HCT116 (cell line): Measurements from ENCODE around the gene CNTN2. TPM values are rescaled to one million over a fixed set of nuclear protein-coding genes. Genes with fewer than 3 reads are reported as not detected.

ENCODE experiments used
- ATAC-seq: fragments of 200-7000 bp; cut with Tn5 transposase; 2 replicates; pipeline ENCODE4 v1.9.1; 2020; ENCODE audit warnings: mild to moderate bottlenecking, moderate library complexity
- BruUV-seq: library from RNA; stranded (reverse); fragments of 400-500 nt; replicated peaks from 2 replicates; lab custom pipeline; 2021; lab: Mats Ljungman, UMichigan
- CTCF ChIA-PET: fragments of 300-600 bp; sonication (Branson Sonifier 250); formaldehyde crosslinking; loops from one replicate; lab custom pipeline; 2021; ENCODE audit warnings: antibody characterized with exemption; lab: Charles Lee
- POLR2A ChIA-PET: fragments of 300-600, 350-600 bp; sonication (Branson Sonifier 250); formaldehyde crosslinking; loops from one replicate; lab custom pipeline; 2021; ENCODE audit warnings: antibody characterized with exemption; lab: Charles Lee
- RAD21 ChIA-PET, 2 experiments: fragments of 300-600 bp; sonication (Branson Sonifier 250); formaldehyde crosslinking; loops; one replicate each; lab custom pipeline; 2023; ENCODE audit warnings: low total read pairs in 2 of 2; ENCODE audit not compliant: uncharacterized antibody in 2 of 2, unreplicated experiment in 2 of 2, low non-redundant PET in 1 of 2; lab: Charles Lee
- DNase-seq: peaks from one replicate; pipeline ENCODE4 v3.0.0-alpha.2; 2010; ENCODE audit warnings: low read depth, low spot score
- H2AFZ ChIP-seq: fragments of 200-600 bp; shearing (Covaris generic), sonication (generic); 2 replicates; pipeline ENCODE4 v1.6.1; 2017; ENCODE audit warnings: low read depth, mixed run types, mixed read lengths, antibody characterized with exemption, low read length; ENCODE audit not compliant: poor library complexity, severe bottlenecking
- H3K27ac ChIP-seq: 2 replicates; pipeline ENCODE4 v1.5.1; 2012; ENCODE audit warnings: low read depth, low read length
- H3K27me3 ChIP-seq: fragments of 200-600 bp; sonication (generic); 2 replicates; pipeline ENCODE4 v1.6.1; 2016; ENCODE audit warnings: mixed run types, low read length, mixed read lengths; ENCODE audit not compliant: insufficient read depth
- H3K36me3 ChIP-seq, 2 experiments: fragments of 200-500 bp in 1 of 2; fragments of 200-600 bp in 1 of 2; sonication (Bioruptor generic) in 1 of 2; sonication (generic) in 1 of 2; 2 replicates each; pipeline versions ENCODE4 v1.5.1 to v1.6.1; 2014 to 2016; ENCODE audit warnings: low read length in 2 of 2, inconsistent platforms in 1 of 2, mixed read lengths in 1 of 2, mixed run types in 1 of 2; ENCODE audit not compliant: insufficient read depth in 2 of 2, control insufficient read depth in 1 of 2
- H3K4me1 ChIP-seq, 2 experiments: fragments of 200-600 bp in 1 of 2; sonication (generic) in 1 of 2; 2 replicates each; pipeline versions ENCODE4 v1.5.1 to v1.6.1; 2012 to 2017; ENCODE audit warnings: low read length in 2 of 2, inconsistent platforms in 1 of 2, mild to moderate bottlenecking in 1 of 2, mixed read lengths in 1 of 2, mixed run types in 1 of 2, moderate library complexity in 1 of 2; ENCODE audit not compliant: insufficient read depth in 2 of 2, control insufficient read depth in 1 of 2
- H3K4me2 ChIP-seq: fragments of 200-600 bp; sonication (generic); 2 replicates; pipeline ENCODE4 v1.6.1; 2017; ENCODE audit warnings: mixed run types, low read length, mixed read lengths
- H3K4me3 ChIP-seq, 2 experiments: fragments of 200-600 bp in 1 of 2; sonication (generic) in 1 of 2; replicated peaks in 1 of 2; 2 replicates each; pipeline ENCODE4 v1.5.1; 2011 to 2016; ENCODE audit warnings: low read length in 2 of 2, control low read depth in 1 of 2, low read depth in 1 of 2, mild to moderate bottlenecking in 1 of 2, mixed read lengths in 1 of 2, mixed run types in 1 of 2
- H3K79me2 ChIP-seq: fragments of 200-600 bp; sonication (generic); 2 replicates; pipeline ENCODE4 v1.6.1; 2017; ENCODE audit warnings: mild to moderate bottlenecking, mixed run types, low read length, moderate library complexity, mixed read lengths; ENCODE audit not compliant: insufficient read depth
- H3K9ac ChIP-seq: fragments of 200-600 bp; sonication (generic); 2 replicates; pipeline ENCODE4 v1.6.1; 2016; ENCODE audit warnings: low read length, mixed read lengths
- H3K9me2 ChIP-seq: fragments of 200-600 bp; sonication (generic), shearing (Covaris generic); 2 replicates; pipeline ENCODE4 v1.6.1; 2017; ENCODE audit warnings: mixed run types, mild to moderate bottlenecking, moderate library complexity; ENCODE audit not compliant: insufficient read depth
- H3K9me3 ChIP-seq, 2 experiments: fragments of 200-500 bp in 1 of 2; fragments of 200-600 bp in 1 of 2; sonication (Bioruptor generic) in 1 of 2; sonication (generic) in 1 of 2; 2 replicates each; pipeline ENCODE4 v1.6.1; 2014 to 2017; ENCODE audit warnings: low read length in 2 of 2, mixed read lengths in 2 of 2, inconsistent platforms in 1 of 2, low read depth in 1 of 2, mild to moderate bottlenecking in 1 of 2, mixed run types in 1 of 2, moderate library complexity in 1 of 2; ENCODE audit not compliant: control insufficient read depth in 1 of 2, insufficient read depth in 1 of 2
- H4K20me1 ChIP-seq: fragments of 200-600 bp; sonication (generic), shearing (Covaris generic); 2 replicates; pipeline ENCODE4 v1.6.1; 2017; ENCODE audit warnings: mixed run types, mild to moderate bottlenecking, moderate library complexity; ENCODE audit not compliant: insufficient read depth
- CBX3 ChIP-seq: IDR thresholded peaks from 2 replicates; pipeline ENCODE4 v1.6.1; 2012; ENCODE audit warnings: low read depth
- CEBPB ChIP-seq: IDR thresholded peaks from 2 replicates; pipeline ENCODE4 v1.6.1; 2012; ENCODE audit warnings: low read depth
- EGR1 ChIP-seq: IDR thresholded peaks from 2 replicates; pipeline ENCODE4 v1.6.1; 2012; ENCODE audit warnings: low read depth
- ELF1 ChIP-seq: IDR thresholded peaks from 2 replicates; pipeline ENCODE4 v1.6.1; 2012; ENCODE audit warnings: low read depth, borderline replicate concordance
- EZH2 ChIP-seq: fragments of 200-600 bp; sonication (generic); IDR thresholded peaks from 2 replicates; pipeline ENCODE4 v1.6.1; 2017; ENCODE audit warnings: antibody characterized with exemption, mixed run types
- EZH2phosphoT487 ChIP-seq: fragments of 200-600 bp; IDR thresholded peaks from 2 replicates; pipeline ENCODE4 v1.6.1; 2018; ENCODE audit warnings: antibody characterized with exemption, borderline replicate concordance
- POLR2A ChIP-seq: IDR thresholded peaks from 2 replicates; pipeline ENCODE4 v1.7.0; 2011; ENCODE audit warnings: borderline replicate concordance; ENCODE audit not compliant: insufficient read depth, insufficient read length; ENCODE audit errors: extremely low read depth
- RAD21 ChIP-seq: IDR thresholded peaks from 2 replicates; pipeline ENCODE4 v1.6.1; 2012; ENCODE audit warnings: low read depth, mild to moderate bottlenecking
- SP1 ChIP-seq: IDR thresholded peaks from 2 replicates; pipeline ENCODE4 v1.6.1; 2012; ENCODE audit warnings: low read depth
- SRF ChIP-seq: IDR thresholded peaks from 2 replicates; pipeline ENCODE4 v1.6.1; 2012; ENCODE audit warnings: low read depth
- YY1 ChIP-seq: IDR thresholded peaks from 2 replicates; pipeline ENCODE4 v1.6.1; 2011; ENCODE audit warnings: low read length, low read depth, moderate library complexity, mild to moderate bottlenecking; ENCODE audit not compliant: insufficient replicate concordance; ENCODE audit errors: extremely low read depth
- intact Hi-C: fragments of 100-400 bp; cut with micrococcal nuclease; formaldehyde crosslinking; loops from 2 replicates; pipeline ENCODE4 v1.10.0; 2022
- total RNA-seq: library from RNA; stranded (reverse); gene quantifications from one replicate; pipeline ENCODE4 v1.2.1, GENCODE V29; 2021; ENCODE audit not compliant: unreplicated experiment
- TF ChIP-seq, protein P1 (sequence below): IDR thresholded peaks from 2 replicates; pipeline ENCODE4 v1.6.1; 2012
- TF ChIP-seq, protein P2 (sequence below): IDR thresholded peaks from 2 replicates; pipeline ENCODE4 v1.6.1; 2012
- TF ChIP-seq, protein P3 (sequence below): IDR thresholded peaks from 2 replicates; pipeline ENCODE4 v1.6.1; 2011; ENCODE audit warnings: mild to moderate bottlenecking, low read length, moderate library complexity; ENCODE audit not compliant: insufficient replicate concordance; ENCODE audit errors: extremely low read depth

CNTN2 gene
- total RNA-seq, 1 experiment from 2014 or later, result 0.15 TPM

DNA sequence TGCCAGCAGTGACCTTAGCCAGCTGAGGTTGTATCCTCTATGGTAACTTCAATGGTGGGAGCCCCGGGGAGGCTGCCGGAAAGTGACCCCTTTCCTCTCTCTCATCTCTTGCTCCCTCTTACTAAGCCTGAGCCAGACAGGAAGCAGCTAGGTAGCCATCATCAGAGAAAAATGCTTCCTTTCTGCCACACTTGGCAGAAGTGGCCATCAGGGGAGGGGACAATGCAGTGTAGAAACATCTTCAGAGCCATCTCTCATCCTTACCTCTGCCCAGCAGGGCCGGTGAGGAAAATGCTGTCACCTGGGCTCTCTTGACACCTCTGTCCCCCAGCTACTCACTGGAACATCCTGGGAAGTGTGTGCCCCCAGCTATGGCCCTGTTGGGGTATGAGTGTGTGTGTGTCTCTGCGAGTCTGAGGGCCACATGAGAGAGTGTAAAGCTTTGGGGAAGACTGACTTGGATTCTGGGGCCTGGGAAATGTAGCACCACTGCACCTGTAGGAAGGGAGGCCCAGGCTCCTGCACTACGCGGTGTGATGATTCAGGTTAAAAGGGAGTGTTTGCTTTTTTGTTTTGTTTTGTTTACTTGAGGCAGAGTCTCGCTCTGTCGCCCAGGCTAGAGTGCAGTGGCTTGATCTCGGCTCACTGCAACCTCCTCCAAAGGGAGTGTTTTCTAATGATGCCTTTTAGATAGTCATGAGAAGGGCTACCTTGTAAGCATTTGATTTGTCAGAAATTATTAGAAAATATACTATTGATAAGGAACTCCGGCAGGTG, 48.7 kb upstream of the CNTN2 start:
- ChIA-PET CTCF (interaction anchor here (0.9 to 1.2 kb wide), 2 partner anchors 67 to 68 kb away, joined by 3 to 5 read pairs; no protein-coding TSS in a partner anchor), RAD21 (no interaction called here), POLR2A (no interaction called here)
- intact Hi-C loops, result no loop called here
- Histone ChIP-seq H3K4me2 (no peak overlapping the region), H3K9me3 (no peaks in the 10 kb centered on the region), H3K36me3 (no peaks in the 10 kb centered on the region), H3K4me1 (no peaks in the 10 kb centered on the region), H4K20me1 (no peaks in the 10 kb centered on the region), H3K79me2 (no peaks in the 10 kb centered on the region), H3K27ac (no peak overlapping the region), H3K4me3 (no peak overlapping the region), H3K9me2 (no peaks in the 10 kb centered on the region), H3K27me3 (peaks cover 8% of the 10 kb centered on the region; the same call in 1 of the 2 replicates), H3K9ac (no peak overlapping the region), H2AFZ (no peak overlapping the region)
- no TSS peak for BruUV-seq
- DNase-seq (no peak), ATAC-seq (no peak)
- TF ChIP-seq, protein P1, sequence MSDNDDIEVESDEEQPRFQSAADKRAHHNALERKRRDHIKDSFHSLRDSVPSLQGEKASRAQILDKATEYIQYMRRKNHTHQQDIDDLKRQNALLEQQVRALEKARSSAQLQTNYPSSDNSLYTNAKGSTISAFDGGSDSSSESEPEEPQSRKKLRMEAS, result no peak
- TF ChIP-seq YY1 (no peak), EZH2phosphoT487 (no peak), EZH2 (no peak), EGR1 (no peak), CEBPB (no peak), CBX3 (no peak), POLR2A (no peak), RAD21 (no peak), SRF (no peak), SP1 (no peak), ELF1 (no peak)
- TF ChIP-seq, protein P2, sequence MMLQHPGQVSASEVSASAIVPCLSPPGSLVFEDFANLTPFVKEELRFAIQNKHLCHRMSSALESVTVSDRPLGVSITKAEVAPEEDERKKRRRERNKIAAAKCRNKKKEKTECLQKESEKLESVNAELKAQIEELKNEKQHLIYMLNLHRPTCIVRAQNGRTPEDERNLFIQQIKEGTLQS, result no peak
- TF ChIP-seq, protein P3, sequence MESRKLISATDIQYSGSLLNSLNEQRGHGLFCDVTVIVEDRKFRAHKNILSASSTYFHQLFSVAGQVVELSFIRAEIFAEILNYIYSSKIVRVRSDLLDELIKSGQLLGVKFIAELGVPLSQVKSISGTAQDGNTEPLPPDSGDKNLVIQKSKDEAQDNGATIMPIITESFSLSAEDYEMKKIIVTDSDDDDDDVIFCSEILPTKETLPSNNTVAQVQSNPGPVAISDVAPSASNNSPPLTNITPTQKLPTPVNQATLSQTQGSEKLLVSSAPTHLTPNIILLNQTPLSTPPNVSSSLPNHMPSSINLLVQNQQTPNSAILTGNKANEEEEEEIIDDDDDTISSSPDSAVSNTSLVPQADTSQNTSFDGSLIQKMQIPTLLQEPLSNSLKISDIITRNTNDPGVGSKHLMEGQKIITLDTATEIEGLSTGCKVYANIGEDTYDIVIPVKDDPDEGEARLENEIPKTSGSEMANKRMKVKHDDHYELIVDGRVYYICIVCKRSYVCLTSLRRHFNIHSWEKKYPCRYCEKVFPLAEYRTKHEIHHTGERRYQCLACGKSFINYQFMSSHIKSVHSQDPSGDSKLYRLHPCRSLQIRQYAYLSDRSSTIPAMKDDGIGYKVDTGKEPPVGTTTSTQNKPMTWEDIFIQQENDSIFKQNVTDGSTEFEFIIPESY, result no peak
